GM23248 (cell line): ENCODE data around the gene SGCA. TPM values are rescaled to one million over a fixed set of nuclear protein-coding genes. Genes with fewer than 3 reads are reported as not detected.

Experiments used
- DNase-seq: peaks from one replicate; pipeline ENCODE4 v3.0.0-alpha.2; 2015
- H2AFZ ChIP-seq: fragments of 200-600 bp; sonication (generic); 2 replicates; pipeline ENCODE4 v1.6.1; 2016; ENCODE audit warnings: antibody characterized with exemption
- H3F3A ChIP-seq: fragments of 200-600 bp; sonication (generic); 2 replicates; pipeline ENCODE4 v1.6.1; 2016; ENCODE audit warnings: mild to moderate bottlenecking, antibody characterized with exemption, mixed run types; ENCODE audit not compliant: insufficient read depth
- H3K27ac ChIP-seq: fragments of 200-600 bp; sonication (generic); 2 replicates; pipeline ENCODE4 v1.5.1; 2016; ENCODE audit warnings: mild to moderate bottlenecking
- H3K27me3 ChIP-seq: fragments of 200-600 bp; sonication (generic); replicated peaks from 2 replicates; pipeline ENCODE4 v1.6.1; 2016; ENCODE audit warnings: mild to moderate bottlenecking; ENCODE audit not compliant: insufficient read depth
- H3K36me3 ChIP-seq: fragments of 200-600 bp; sonication (generic); 2 replicates; pipeline ENCODE4 v1.6.1; 2016; ENCODE audit warnings: low read depth, mild to moderate bottlenecking
- H3K4me1 ChIP-seq: fragments of 200-600 bp; sonication (generic); 2 replicates; pipeline ENCODE4 v1.6.1; 2016; ENCODE audit warnings: mild to moderate bottlenecking; ENCODE audit not compliant: insufficient read depth
- H3K4me2 ChIP-seq: fragments of 200-600 bp; sonication (generic); one replicate; pipeline ENCODE4 v1.6.1; 2016; ENCODE audit warnings: mild to moderate bottlenecking; ENCODE audit not compliant: unreplicated experiment
- H3K4me3 ChIP-seq: fragments of 200-600 bp; sonication (generic); 2 replicates; pipeline ENCODE4 v1.5.1; 2016; ENCODE audit warnings: mild to moderate bottlenecking
- H3K79me2 ChIP-seq: fragments of 200-600 bp; sonication (generic); 2 replicates; pipeline ENCODE4 v1.6.1; 2016; ENCODE audit warnings: mild to moderate bottlenecking; ENCODE audit not compliant: insufficient read depth
- H3K9ac ChIP-seq: fragments of 200-600 bp; sonication (generic); 2 replicates; pipeline ENCODE4 v1.6.1; 2016; ENCODE audit warnings: mild to moderate bottlenecking
- H3K9me2 ChIP-seq: fragments of 200-600 bp; sonication (generic); 2 replicates; pipeline ENCODE4 v1.6.1; 2016; ENCODE audit warnings: mixed run types, mild to moderate bottlenecking, moderate library complexity; ENCODE audit not compliant: insufficient read depth
- H3K9me3 ChIP-seq: fragments of 200-600 bp; sonication (generic); one replicate; pipeline ENCODE4 v1.6.1; 2017; ENCODE audit warnings: low read depth
- H4K20me1 ChIP-seq: fragments of 200-600 bp; sonication (generic); 2 replicates; pipeline ENCODE4 v1.6.0; 2016; ENCODE audit not compliant: insufficient read depth
- EZH2 ChIP-seq: fragments of 200-600 bp; sonication (generic); IDR thresholded peaks from 2 replicates; pipeline ENCODE4 v1.6.1; 2018; ENCODE audit warnings: antibody characterized with exemption, mild to moderate bottlenecking; ENCODE audit not compliant: insufficient read depth, poor library complexity, severe bottlenecking
- EZH2phosphoT487 ChIP-seq: fragments of 200-600 bp; sonication (generic); IDR thresholded peaks from 2 replicates; pipeline ENCODE4 v1.6.1; 2018; ENCODE audit warnings: antibody characterized with exemption, moderate library complexity, mild to moderate bottlenecking, low read depth; ENCODE audit not compliant: insufficient read depth
- WGBS, 2 experiments: methylation state at CpG; one replicate each; pipeline ENCODE4 v1.1.6; 2015 to 2017; ENCODE audit warnings: low lambda C conversion rate in 2 of 2, low coverage in 1 of 2; ENCODE audit errors: missing lambda C conversion rate in 2 of 2; 5-methylcytosine and 5-hydroxymethylcytosine counted together
- in situ Hi-C: fragments of 300-500 bp; cut with MboI; formaldehyde crosslinking; loops from 2 replicates; pipeline ENCODE4 v1.15.0; 2020
- polyA plus RNA-seq: library from polyadenylated mRNA; unstranded; fragments of >200 nt; fragmentation: Nextera tagmentation; extraction: Ambion mirVana; gene quantifications from 2 replicates; pipeline ENCODE4 v1.2.1, GENCODE V29; 2016
- total RNA-seq: library from RNA; depleted of rRNA; stranded (reverse); fragments of >200 nt; shearing (Covaris generic); gene quantifications from 2 replicates; pipeline ENCODE4 v1.2.3, GENCODE V29; 2014

The SGCA gene
- total and polyA plus RNA-seq, 2 experiments from 2014 or later = 1.8 TPM; not detected in 1

DNA sequence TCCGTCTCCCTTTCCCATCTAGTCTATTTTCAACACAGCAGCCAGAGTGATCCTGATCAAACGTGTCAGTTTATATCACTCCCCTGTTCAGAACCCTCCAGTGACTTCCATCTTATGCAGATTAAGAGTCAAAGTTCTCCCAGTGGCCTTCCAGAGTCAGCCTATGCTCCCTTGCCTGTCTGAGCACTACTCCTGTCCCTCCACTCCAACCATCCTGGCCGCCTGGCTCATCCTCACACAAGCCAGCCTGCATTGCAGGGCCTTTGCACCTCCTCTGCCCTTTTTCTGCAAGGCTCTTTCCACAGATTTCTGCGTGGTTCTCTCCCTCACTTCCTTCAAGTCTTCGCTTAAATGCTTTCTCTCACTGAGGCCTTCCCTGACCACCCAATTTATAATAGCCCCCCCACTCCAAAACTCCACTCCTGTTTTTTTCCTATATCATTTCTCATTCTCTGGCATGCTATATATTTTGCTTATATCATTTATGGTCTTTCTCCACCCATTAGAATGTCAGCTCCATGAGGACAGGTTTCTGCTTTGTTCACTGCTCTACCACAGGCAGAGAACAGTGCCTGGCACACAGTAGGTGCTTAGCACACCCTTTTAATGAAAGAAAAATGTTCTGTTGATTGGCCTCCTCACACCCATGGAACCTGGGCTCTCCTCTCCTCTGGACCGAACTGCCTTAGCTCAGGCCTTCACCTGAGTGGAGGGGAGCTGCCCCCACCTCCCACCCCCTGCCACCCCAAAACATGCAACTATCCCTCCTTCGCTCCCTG, 45.1 kb upstream of the SGCA start:
- H3K27me3 ChIP-seq = no peaks in the 10 kb centered on the region
- H2AFZ ChIP-seq = no peak overlapping the region
- no peak overlapping the region for H3K27ac ChIP-seq
- WGBS, 2 experiments = 80 to 81% methylated on average over 7 of the region's 7 CpGs
- in situ Hi-C loops = no loop called here
- H3K4me3 ChIP-seq = no peak overlapping the region
- no peaks in the 10 kb centered on the region for H4K20me1 ChIP-seq
- H3K79me2 ChIP-seq = no peaks in the 10 kb centered on the region
- no peak overlapping the region for H3K9ac ChIP-seq
- no peak for DNase-seq
- no peak for TF ChIP-seq EZH2phosphoT487
- no peak for TF ChIP-seq EZH2
- H3K9me2 ChIP-seq = no peaks in the 10 kb centered on the region
- no peaks in the 10 kb centered on the region for H3F3A ChIP-seq
- no peaks in the 10 kb centered on the region for H3K36me3 ChIP-seq
- no peak overlapping the region for H3K4me2 ChIP-seq
- no peaks in the 10 kb centered on the region for H3K4me1 ChIP-seq
- no peaks in the 10 kb centered on the region for H3K9me3 ChIP-seq

DNA sequence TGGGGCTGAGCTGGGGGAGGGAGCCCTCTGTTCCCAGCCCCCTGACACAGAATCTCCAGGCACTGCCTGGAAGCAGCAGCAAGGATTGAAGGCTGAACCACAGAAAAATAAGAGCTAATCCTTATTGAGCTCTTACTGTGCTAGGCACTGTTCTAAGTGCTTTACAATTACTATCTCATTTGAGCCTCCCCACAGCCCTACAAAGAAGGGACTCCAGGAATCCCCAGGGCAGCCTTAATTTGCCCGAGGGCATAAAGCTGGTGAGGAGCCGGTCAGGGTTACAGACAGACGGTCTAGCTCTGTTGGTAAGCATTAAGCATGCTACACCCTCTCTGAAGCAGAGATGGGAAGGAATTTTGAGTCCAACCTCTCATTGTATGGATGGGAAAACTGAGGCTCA, 42.9 kb upstream of the SGCA start:
- Histone ChIP-seq H3K4me3 (no peak overlapping the region), H3K79me2 (no peaks in the 10 kb centered on the region), H4K20me1 (no peaks in the 10 kb centered on the region), H3K9me3 (no peaks in the 10 kb centered on the region), H2AFZ (no peak overlapping the region), H3K9ac (no peak overlapping the region), H3F3A (no peaks in the 10 kb centered on the region), H3K4me2 (no peak overlapping the region), H3K36me3 (no peaks in the 10 kb centered on the region), H3K4me1 (no peaks in the 10 kb centered on the region), H3K27ac (no peak overlapping the region), H3K9me2 (no peaks in the 10 kb centered on the region), H3K27me3 (no peaks in the 10 kb centered on the region)
- DNase-seq = no peak
- in situ Hi-C loops = no loop called here
- TF ChIP-seq EZH2phosphoT487 (no peak), EZH2 (no peak)
- 77 to 80% methylated on average over 3 of the region's 3 CpGs for WGBS, 2 experiments

DNA sequence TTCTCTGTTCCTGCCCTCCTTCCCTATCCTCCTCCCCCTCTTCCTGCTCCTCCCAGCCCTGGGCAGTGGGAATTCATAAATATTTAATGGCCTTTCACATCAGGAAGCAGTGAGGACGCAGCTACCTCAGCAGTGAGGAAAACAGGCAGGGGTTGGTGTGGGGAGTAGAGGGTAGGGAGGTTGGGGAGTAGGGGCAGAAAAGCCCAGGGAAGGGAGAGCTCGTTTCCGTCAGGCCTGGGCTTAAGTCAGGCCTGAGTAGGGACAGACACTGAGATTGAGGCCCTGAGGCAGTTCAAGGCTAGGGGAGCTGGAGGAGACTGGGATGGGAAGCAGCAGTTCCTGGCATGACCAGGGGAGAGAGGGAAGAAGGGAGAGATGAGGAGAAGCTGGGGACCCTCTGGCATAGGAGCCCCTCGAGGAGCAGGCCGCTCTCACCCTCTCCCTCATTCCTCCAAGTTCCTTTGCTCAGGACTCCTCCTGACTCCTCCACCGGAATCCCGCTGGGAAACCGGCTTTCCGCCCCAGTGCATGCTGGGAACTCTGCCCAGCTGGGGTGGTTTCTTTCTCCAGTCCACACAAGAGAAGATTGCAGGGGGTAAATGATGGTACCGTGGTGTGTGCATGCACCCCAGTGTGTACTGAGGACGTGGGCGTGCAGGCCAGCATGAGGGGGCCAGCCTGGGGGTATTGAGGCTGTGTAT, 42.0 kb upstream of the SGCA start:
- Histone ChIP-seq H3K27me3 (no peaks in the 10 kb centered on the region), H3K36me3 (no peaks in the 10 kb centered on the region), H3K4me2 (no peak overlapping the region), H2AFZ (no peak overlapping the region), H3K9ac (no peak overlapping the region), H3K27ac (no peak overlapping the region), H3K9me3 (no peaks in the 10 kb centered on the region), H4K20me1 (no peaks in the 10 kb centered on the region), H3K4me3 (no peak overlapping the region), H3K4me1 (no peaks in the 10 kb centered on the region), H3F3A (no peaks in the 10 kb centered on the region), H3K9me2 (no peaks in the 10 kb centered on the region), H3K79me2 (no peaks in the 10 kb centered on the region)
- 68% methylated on average over 12 of the region's 12 CpGs for WGBS, 2 experiments
- TF ChIP-seq EZH2phosphoT487 = no peak
- TF ChIP-seq EZH2 = no peak
- in situ Hi-C loops = no loop called here
- no peak for DNase-seq

DNA sequence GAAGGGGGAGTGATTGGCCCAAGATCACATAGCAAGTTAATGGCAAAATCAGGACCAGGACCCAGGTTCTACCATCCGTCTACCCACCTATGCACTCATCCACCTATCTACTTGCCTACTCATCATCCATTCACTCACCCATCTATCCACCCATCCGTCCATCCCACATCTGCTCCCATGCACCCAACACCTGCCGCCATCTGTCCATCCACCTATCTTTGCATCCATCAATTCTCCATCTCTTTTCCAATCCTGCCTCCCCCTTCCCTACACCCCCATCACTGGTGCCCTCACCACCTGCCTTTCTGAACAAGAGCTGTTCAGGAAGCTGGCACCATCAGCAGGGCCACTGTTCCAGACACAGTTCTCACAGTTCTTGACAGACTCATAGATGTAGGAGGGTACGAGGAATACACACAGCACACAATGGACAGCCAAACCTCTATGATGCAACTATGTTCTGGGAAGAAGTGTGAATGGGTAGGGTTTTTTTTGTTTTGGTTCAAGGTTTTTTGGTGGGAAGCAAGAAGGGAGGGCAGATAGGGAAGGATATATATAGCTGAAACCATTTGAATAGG, 40.3 kb upstream of the SGCA start:
- no peak for TF ChIP-seq EZH2phosphoT487
- TF ChIP-seq EZH2 = no peak
- DNase-seq = no peak
- Histone ChIP-seq H3K9me2 (no peaks in the 10 kb centered on the region), H3K79me2 (no peaks in the 10 kb centered on the region), H2AFZ (no peak overlapping the region), H4K20me1 (no peaks in the 10 kb centered on the region), H3K4me1 (no peaks in the 10 kb centered on the region), H3K36me3 (no peaks in the 10 kb centered on the region), H3K4me3 (no peak overlapping the region), H3F3A (no peaks in the 10 kb centered on the region), H3K27ac (no peak overlapping the region), H3K27me3 (no peaks in the 10 kb centered on the region), H3K9ac (no peak overlapping the region), H3K4me2 (no peak overlapping the region), H3K9me3 (no peaks in the 10 kb centered on the region)
- in situ Hi-C loops = no loop called here
- 91 to 92% methylated on average over 4 of the region's 4 CpGs for WGBS, 2 experiments
